ENCODE measurements around the gene CDKL1. TPM values are rescaled to one million over a fixed set of nuclear protein-coding genes. Genes with fewer than 3 reads are reported as not detected.

Gene CDKL1
- total and polyA plus RNA-seq, 8 donors = 12.0 to 22.2 (median 17.3) TPM

DNA sequence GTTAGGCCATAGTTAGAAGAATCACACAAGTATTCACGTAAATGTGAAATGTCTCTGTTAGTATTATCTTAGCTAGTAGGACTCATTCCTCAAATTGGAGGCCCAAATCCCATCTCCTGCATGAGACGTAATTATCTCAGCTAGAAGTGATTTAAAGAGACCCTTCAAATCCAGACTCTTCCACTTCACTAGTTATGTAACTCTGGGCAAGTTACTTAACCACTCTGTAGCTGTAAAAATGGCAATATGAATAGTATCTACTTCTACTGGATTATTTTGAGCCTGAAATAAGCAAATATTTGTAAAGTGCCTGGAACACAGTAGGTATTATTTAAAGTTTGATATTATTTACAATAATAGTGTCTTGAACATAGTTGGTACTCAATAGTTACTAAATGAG is 28.4 kb upstream of the CDKL1 start:
- peaks cover 0 to 52% of the 10 kb centered on the region in 2 donors for H3K36me3 ChIP-seq

DNA sequence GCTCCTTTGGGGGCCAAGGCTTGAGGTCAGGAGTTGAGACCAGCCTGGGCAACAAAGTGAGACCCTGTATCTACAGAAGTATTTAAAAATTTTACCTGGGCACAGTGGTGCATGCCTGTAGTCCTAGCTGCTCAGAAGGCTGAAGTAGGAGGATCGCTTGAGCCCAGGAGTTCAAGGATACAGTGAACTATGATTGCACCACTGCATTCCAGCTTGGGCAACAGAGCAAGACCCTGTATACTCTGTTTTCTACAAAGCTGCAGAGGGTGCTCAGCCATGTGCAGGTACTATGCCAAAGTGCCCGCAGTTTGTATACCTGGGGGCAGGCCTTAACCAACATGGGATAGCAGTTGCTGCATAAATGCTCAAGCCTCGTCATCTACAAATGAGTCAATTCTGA is 26.8 kb upstream of the CDKL1 start:
- H3K36me3 ChIP-seq = peaks cover 0 to 59% of the 10 kb centered on the region in 2 donors

More for the DNA sequence above, 28.4 kb upstream of the CDKL1 start:
- TF ChIP-seq, protein P1, sequence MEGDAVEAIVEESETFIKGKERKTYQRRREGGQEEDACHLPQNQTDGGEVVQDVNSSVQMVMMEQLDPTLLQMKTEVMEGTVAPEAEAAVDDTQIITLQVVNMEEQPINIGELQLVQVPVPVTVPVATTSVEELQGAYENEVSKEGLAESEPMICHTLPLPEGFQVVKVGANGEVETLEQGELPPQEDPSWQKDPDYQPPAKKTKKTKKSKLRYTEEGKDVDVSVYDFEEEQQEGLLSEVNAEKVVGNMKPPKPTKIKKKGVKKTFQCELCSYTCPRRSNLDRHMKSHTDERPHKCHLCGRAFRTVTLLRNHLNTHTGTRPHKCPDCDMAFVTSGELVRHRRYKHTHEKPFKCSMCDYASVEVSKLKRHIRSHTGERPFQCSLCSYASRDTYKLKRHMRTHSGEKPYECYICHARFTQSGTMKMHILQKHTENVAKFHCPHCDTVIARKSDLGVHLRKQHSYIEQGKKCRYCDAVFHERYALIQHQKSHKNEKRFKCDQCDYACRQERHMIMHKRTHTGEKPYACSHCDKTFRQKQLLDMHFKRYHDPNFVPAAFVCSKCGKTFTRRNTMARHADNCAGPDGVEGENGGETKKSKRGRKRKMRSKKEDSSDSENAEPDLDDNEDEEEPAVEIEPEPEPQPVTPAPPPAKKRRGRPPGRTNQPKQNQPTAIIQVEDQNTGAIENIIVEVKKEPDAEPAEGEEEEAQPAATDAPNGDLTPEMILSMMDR (IDR thresholded peaks at IDR 0.05) = no peak
- Histone ChIP-seq H3K27ac (no peak overlapping the region), H3K9me3 (no peaks in the 10 kb centered on the region), H3K27me3 (no peaks in the 10 kb centered on the region), H3K4me3 (no peak overlapping the region), H3K4me1 (no peaks in the 10 kb centered on the region)
- intact Hi-C loops (cut with DNase I) = no loop called here
- DNase-seq = no peak
- ATAC-seq = peak; percentile 72

DNA sequence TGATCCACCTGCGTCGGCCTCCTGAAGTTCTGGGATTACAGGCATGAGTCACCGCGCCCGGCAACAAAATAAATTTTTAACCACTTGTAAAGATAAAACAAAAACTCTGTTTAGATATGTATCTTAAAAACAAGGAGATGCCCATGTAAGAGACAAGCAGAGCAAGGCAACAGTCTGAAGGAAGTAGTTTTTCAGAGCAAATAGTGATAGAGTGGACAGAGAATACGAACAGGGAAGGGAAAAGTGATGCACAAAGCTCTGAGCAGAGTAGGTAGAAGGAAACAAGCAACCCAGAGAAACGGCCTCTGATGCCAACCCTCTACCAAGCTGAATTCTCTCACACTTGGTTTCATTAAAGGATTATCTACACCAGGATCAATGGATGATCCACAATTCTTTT is 24.8 kb upstream of the CDKL1 start:
- DNase-seq (no peak), ATAC-seq (no peak)
- TF ChIP-seq, protein P1 (IDR thresholded peaks at IDR 0.05) = no peak
- H3K27ac ChIP-seq = no peak overlapping the region
- intact Hi-C loops (cut with DNase I) = no loop called here
- H3K36me3 ChIP-seq = peaks cover 0 to 64% of the 10 kb centered on the region in 2 donors
- no peaks in the 10 kb centered on the region for H3K4me1 ChIP-seq
- H3K9me3 ChIP-seq = no peaks in the 10 kb centered on the region
- no peak overlapping the region for H3K4me3 ChIP-seq
- H3K27me3 ChIP-seq = no peaks in the 10 kb centered on the region

More for the DNA sequence above, 26.8 kb upstream of the CDKL1 start:
- no peak overlapping the region for H3K4me3 ChIP-seq
- no peak overlapping the region for H3K27ac ChIP-seq
- H3K4me1 ChIP-seq = no peaks in the 10 kb centered on the region
- H3K9me3 ChIP-seq = no peaks in the 10 kb centered on the region
- DNase-seq (no peak), ATAC-seq (no peak)
- no peaks in the 10 kb centered on the region for H3K27me3 ChIP-seq
- TF ChIP-seq, protein P1 (IDR thresholded peaks at IDR 0.05) = no peak
- intact Hi-C loops (cut with DNase I) = no loop called here

DNA sequence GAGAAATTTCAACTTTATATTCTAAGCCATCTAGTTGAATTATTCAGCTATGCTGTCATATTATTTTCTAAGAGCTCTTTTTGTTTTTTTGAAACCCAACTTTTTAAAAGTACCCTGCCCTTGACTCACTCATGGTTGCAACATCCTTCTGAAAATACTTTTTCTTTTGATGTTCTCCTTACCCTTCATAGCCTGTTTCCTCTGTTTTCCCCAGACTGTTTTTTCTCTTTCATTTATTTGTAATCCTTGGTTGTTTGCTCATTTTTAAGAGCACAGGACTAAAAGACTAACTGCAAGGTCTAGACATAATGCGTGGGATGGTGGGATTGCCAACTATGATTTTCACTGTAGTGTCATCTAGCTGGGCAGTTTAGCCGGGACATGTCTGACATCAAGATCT is 21.2 kb upstream of the CDKL1 start:
- peaks cover 0 to 53% of the 10 kb centered on the region in 2 donors for H3K36me3 ChIP-seq
- H3K4me1 ChIP-seq = no peaks in the 10 kb centered on the region
- H3K4me3 ChIP-seq = no peak overlapping the region
- TF ChIP-seq, protein P1 (IDR thresholded peaks at IDR 0.05) = no peak
- no peaks in the 10 kb centered on the region for H3K27me3 ChIP-seq
- intact Hi-C loops (cut with DNase I) = no loop called here
- DNase-seq (no peak), ATAC-seq (no peak)
- no peak overlapping the region for H3K27ac ChIP-seq
- no peaks in the 10 kb centered on the region for H3K9me3 ChIP-seq

DNA sequence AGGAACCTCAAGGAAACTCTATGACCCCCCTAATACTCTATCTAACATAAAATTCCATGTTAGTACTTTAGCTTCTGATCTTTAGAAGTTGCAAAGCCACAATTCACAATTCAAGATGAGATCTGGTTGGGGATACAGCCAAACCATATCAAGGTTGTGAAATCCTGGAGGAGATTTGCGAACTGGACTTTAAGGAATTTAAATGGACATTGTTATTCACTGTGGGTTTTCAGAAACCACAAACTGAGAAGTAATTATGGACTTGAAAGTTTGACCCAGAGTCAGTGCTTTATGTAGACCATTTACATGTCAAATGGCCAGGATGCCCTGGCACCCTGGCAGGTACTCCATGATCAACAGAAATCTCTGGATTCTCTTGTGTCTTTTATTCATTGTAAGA is 14.2 kb upstream of the CDKL1 start:
- Histone ChIP-seq H3K27ac (no peak overlapping the region), H3K27me3 (no peaks in the 10 kb centered on the region), H3K36me3 (peaks cover 0 to 7% of the 10 kb centered on the region in 2 donors), H3K9me3 (no peaks in the 10 kb centered on the region), H3K4me3 (no peak overlapping the region), H3K4me1 (no peaks in the 10 kb centered on the region)
- no peak for DNase-seq
- no peak for ATAC-seq
- TF ChIP-seq, protein P1 (IDR thresholded peaks at IDR 0.05) = no peak
- intact Hi-C loops (cut with DNase I) = no loop called here
